Right lung (tissue), 10 donors: Measurements from ENCODE around the gene OBSL1. TPM values are rescaled to one million over a fixed set of nuclear protein-coding genes. Genes with fewer than 3 reads are reported as not detected.

ENCODE experiments used
- DNase-seq, 2 donors: peaks; one replicate each; pipeline ENCODE4 v3.0.0-alpha.2; 2013
- long read RNA-seq, 8 donors: transcript quantifications; one replicate each; lab custom pipeline, GENCODE V29; 2026
- polyA plus RNA-seq, 5 donors: library from polyadenylated mRNA; unstranded; fragments of 120-200 nt; gene quantifications; one replicate each; pipeline versions ENCODE4 v1.2.1 to v1.2.3, GENCODE V29; 2013; ENCODE audit warnings: inconsistent platforms in 1 of 5, low replicate concordance in 1 of 5; ENCODE audit not compliant: insufficient read length in 5 of 5, insufficient read depth in 1 of 5

The OBSL1 gene
- 100 to 1,000 TPM; 102 to 150 (median 139) TPM for polyA plus RNA-seq
- long read RNA-seq, donor 1, transcript OBSL1-210 (2 exons, 625 nt): minor isoform, 7 of 73 reads
- long read RNA-seq, donor 1, transcript OBSL1-202 (9 exons, 3,297 nt): major isoform, 11 of 73 reads
- long read RNA-seq, donor 1, partial matches to known transcripts: 51 of 73 reads
- long read RNA-seq, donor 1, other reads (novel, unspliced or antisense): 0 of 73 reads
- long read RNA-seq, donor 2, transcript OBSL1-202 (9 exons, 3,297 nt): major isoform, 8 of 28 reads
- long read RNA-seq, donor 2, partial matches to known transcripts: 18 of 28 reads
- long read RNA-seq, donor 2, other reads (novel, unspliced or antisense): 0 of 28 reads
- long read RNA-seq, donor 3, transcript OBSL1-202 (9 exons, 3,297 nt): major isoform, 6 of 42 reads
- long read RNA-seq, donor 3, transcript OBSL1-210 (2 exons, 625 nt): minor isoform, 5 of 42 reads
- long read RNA-seq, donor 3, partial matches to known transcripts: 28 of 42 reads
- long read RNA-seq, donor 3, other reads (novel, unspliced or antisense): 0 of 42 reads
- long read RNA-seq, donor 4, transcript OBSL1-202 (9 exons, 3,297 nt): major isoform, 6 of 29 reads
- long read RNA-seq, donor 4, partial matches to known transcripts: 16 of 29 reads
- long read RNA-seq, donor 4, other reads (novel, unspliced or antisense): 0 of 29 reads
- long read RNA-seq, donor 5, transcript OBSL1-206 (2 exons, 951 nt): major isoform, 6 of 62 reads
- long read RNA-seq, donor 5, transcript OBSL1-202 (9 exons, 3,297 nt): major isoform, 6 of 62 reads
- long read RNA-seq, donor 5, partial matches to known transcripts: 45 of 62 reads
- long read RNA-seq, donor 5, other reads (novel, unspliced or antisense): 0 of 62 reads
- long read RNA-seq, donor 6, transcript OBSL1-210 (2 exons, 625 nt): minor isoform, 6 of 64 reads
- long read RNA-seq, donor 6, transcript OBSL1-202 (9 exons, 3,297 nt): major isoform, 17 of 64 reads
- long read RNA-seq, donor 6, partial matches to known transcripts: 39 of 64 reads
- long read RNA-seq, donor 6, other reads (novel, unspliced or antisense): 0 of 64 reads
- long read RNA-seq, donor 7, full-length matches to known transcripts: 12 of 40 reads
- long read RNA-seq, donor 7, partial matches to known transcripts: 28 of 40 reads
- long read RNA-seq, donor 7, other reads (novel, unspliced or antisense): 0 of 40 reads
- long read RNA-seq, donor 8, partial matches to known transcripts: 0 of 7 reads
- long read RNA-seq, donor 8, other reads (novel, unspliced or antisense): 0 of 7 reads

- peak; percentile 81 to 83 for DNase-seq
Observed at GRCh38 chr2:219571311-219572236, at the start of gene OBSL1. Gene OBSL1 (minus strand): TSS chr2:219571539. CDS start chr2:219571232, 307 bp downstream.

DNA sequence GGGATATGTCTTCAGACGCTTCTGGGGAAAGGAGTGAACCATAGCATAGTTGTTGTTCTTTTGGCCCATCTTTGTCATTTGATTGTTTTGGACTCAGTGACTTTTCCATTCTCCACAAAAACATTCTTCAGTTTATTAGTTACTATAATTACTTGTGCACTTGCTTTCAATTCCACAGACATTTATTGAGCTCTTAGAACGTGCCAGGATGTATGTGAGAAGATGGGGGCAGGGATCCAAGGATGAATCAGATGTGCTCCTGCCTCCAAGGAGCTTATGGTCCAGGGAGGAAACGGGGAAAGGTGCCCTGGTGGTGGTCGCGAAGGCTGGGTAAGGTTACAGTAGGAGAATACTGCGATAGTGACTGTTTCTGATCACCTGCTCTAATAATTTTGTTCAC is 49.2 kb upstream of the OBSL1 start:
- DNase-seq: no peak

DNA sequence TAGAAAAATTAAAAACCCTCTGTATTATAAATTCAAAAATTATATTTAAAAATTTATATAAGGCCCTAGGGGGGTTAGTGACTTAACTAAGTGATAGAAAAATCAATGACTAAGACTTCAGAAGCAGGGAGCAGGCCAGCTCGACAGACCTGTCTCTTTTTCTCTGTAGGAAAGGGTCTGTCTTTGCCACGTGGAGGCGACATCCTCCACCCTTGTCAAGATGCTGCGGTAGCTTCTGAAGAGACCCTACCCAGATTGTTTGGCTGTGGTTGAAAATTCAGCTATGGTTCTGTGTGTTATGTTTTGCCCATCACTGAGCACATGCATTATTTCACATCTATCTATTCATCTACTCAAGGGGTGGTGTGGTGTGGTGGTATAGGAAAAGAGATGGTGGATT is 47.9 kb upstream of the OBSL1 start:
- DNase-seq: no peak

- no peak for DNase-seq
Observed at GRCh38 chr2:219618733-219619122, 47.4 kb upstream of the OBSL1 start.

DNA sequence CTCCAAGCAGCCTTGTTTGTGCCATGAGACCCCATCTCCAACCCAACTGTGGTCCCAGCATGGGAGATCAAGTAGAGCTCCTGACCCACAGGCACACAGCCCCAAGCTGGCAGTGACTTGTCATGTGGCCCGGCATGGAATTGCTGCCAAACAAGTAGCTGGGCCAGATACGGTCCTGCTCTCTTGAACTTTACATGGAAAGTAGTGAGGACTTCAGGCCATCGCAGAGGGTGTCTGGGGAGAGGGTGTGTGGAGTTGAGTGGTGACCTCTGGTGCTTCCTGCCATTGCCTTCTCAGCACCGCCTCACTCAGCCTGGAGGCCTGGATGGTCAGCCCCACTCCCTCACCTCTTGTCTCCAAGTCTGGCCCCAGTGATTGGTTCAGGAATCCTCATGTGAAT is 45.2 kb upstream of the OBSL1 start:
- no peak for DNase-seq

DNA sequence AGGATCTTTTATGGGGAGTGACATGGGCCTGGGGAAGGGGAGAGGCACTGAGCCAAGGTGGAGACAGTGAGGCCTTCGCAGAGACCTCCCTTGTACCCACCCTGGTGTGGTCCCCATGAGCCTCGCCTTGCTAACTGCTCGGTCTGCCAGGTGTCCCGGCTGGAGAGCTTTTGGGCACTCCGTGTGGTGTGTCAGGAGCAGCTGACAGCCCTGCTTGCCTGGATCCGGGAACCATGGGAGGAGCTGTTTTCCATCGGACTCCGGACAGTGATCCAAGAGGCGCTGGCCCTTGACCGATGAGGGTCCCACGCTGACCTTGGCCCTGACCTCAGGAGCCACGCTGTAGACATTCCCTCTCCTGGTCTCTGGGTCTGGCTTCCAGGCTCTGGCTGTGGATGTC is 44.6 kb upstream of the OBSL1 start:
- no peak for DNase-seq

- DNase-seq: no peak
Observed at GRCh38 chr2:219615036-219615435, 43.7 kb upstream of the OBSL1 start.

DNA sequence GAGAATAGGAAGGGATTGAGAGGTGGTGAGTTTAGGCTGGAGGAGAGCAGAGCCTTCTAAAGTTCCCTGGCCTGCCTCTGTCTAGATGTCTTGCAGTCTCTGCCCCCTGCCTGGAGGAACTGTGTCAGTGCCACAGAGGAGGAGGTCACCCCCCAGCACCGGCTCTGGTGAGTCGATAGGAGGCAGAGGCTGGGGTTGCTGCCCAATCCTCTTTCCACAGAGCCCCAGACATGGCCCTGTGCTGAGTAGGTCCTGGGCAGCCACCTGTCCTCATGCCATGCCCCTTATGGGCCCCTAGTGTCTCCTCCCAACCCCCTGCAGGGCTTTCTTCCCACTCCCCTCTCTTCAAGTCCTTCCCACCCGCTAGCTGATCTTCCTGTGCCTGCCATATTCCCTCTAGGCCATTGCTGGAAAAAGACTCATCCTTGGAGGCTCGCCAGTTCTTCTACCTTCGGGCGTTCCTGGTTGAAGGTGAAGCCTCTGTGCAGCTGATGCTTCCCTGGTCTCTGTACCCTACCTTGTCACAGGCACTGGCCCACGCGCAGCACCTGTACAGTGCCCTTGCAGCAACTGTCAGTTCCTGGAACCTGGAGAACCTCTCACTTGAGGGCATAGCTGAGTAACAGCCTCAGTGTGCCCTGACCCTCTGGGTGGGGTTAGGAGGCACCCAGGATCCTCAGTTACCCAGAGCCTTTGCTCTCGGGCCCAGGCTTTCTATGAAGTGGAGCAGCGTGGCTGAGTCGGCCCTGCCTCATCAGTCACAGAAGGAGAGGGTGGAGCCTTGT is 42.9 kb upstream of the OBSL1 start:
- DNase-seq: no peak

DNA sequence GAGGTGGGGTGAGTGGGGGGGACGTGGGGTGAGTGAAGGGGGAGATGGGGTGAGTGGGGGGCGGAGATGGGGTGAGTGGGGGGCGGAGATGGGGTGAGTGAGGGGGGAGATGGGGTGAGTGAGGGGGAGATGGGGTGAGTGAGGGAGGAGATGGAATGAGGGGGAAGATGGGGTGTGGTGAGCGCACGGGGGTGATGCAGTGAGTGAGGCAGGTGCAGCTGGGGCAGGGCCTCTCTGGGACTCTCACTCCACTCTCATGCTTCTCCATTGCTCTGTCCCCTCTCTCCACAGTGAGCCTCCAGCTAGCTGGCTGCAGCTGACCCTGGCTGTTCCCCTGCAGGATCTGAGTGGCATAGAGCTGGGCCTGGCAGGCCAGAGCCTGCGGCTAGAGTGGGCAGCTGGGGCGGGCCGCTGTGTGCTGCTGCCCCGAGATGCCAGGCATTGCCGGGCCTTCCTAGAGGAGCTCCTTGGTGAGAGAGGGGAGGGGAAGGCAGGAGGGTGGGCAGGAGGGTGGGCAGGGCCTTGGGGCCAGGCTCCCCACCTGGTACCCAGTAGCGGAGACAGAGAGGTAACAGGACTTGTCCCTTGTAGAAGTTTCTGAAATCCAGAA is 42.2 kb upstream of the OBSL1 start:
- no peak for DNase-seq

GRCh38 chr2:219612577-219613286 is 41.4 kb upstream of the OBSL1 start:
- no peak for DNase-seq

- DNase-seq: no peak
Observed at GRCh38 chr2:219611866-219612576, 40.7 kb upstream of the OBSL1 start.

DNA sequence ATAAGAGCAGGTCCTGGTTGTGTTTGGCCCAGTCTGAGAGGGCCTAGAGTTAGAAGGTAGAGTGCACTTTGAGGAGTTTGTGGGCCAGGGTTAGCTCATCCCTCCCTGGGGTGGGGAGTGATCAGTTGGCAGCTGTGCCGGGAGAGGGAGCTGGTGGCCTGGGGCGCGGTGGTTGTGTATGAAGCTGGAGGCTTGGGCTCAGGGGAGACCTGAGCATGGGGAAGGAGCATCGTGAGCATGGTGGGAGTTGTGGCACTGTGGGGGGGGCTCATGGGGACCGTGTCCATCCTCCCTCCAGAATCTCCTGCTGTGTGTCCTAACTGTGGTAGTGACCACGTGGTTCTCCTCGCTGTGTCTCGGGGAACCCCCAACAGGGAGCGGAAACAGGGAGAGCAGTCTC is 40.0 kb upstream of the OBSL1 start:
- no peak for DNase-seq

GRCh38 chr2:219609149-219609750 is 37.9 kb upstream of the OBSL1 start:
- DNase-seq: no peak

- no peak for DNase-seq
Observed at GRCh38 chr2:219608399-219608964, 37.1 kb upstream of the OBSL1 start.

- DNase-seq: no peak
Observed at GRCh38 chr2:219607931-219608330, 36.6 kb upstream of the OBSL1 start.

DNA sequence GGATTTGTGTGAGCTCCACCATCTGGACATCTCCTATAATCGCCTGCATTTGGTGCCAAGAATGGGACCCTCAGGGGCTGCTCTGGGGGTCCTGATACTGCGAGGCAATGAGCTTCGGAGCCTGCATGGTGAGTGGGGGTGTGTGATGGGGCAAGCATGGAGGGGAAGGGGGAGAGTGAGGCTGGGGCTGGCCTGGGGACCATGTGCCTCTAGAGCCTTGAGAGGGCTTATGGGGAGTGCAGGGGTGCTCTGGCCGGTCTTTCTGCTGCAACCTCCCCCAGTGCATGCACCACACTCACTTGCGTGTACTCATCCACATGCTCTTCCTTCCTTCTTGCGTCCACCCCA is 34.2 kb upstream of the OBSL1 start:
- DNase-seq: no peak

GRCh38 chr2:219603771-219604170 is 32.4 kb upstream of the OBSL1 start:
- DNase-seq: no peak
